K562 (cell line): ENCODE measurements around the gene BIRC5. TPM values are rescaled to one million over a fixed set of nuclear protein-coding genes. Genes with fewer than 3 reads are reported as not detected.

Experiments used
- ADNP ChIP-seq: fragments of 200-800 bp; sonication (Bioruptor generic); IDR thresholded peaks from 2 replicates; pipeline ENCODE4 v1.6.1; 2016; ENCODE audit warnings: missing genetic modification characterization, missing compliant biosample characterization
- C11orf30 ChIP-seq: fragments of 450-650 bp; IDR thresholded peaks from 2 replicates; pipeline ENCODE4 v1.6.1; 2016; ENCODE audit warnings: low read depth, mild to moderate bottlenecking
- CCNT2 ChIP-seq: IDR thresholded peaks from 2 replicates; pipeline ENCODE4 v1.6.1; 2011; ENCODE audit warnings: borderline replicate concordance, low read depth, mild to moderate bottlenecking, moderate library complexity, mixed read lengths, low read length; ENCODE audit not compliant: insufficient read length; ENCODE audit errors: extremely low read depth
- FOXA1 ChIP-seq: fragments of 450-650 bp; IDR thresholded peaks from 2 replicates; pipeline ENCODE4 v1.6.1; 2016; ENCODE audit warnings: mild to moderate bottlenecking, borderline replicate concordance
- FOXJ2 ChIP-seq: fragments of 200-800 bp; sonication (Bioruptor generic); IDR thresholded peaks from 2 replicates; pipeline ENCODE4 v1.6.1; 2016; ENCODE audit warnings: missing genetic modification characterization, missing compliant biosample characterization
- GTF2F1 ChIP-seq: IDR thresholded peaks from 2 replicates; pipeline ENCODE4 v1.6.1; 2011; ENCODE audit warnings: low read depth, low read length, improper control_type of control experiment
- HDAC3 ChIP-seq: fragments of 450-650 bp; IDR thresholded peaks from 2 replicates; pipeline ENCODE4 v1.6.1; 2018; ENCODE audit warnings: borderline replicate concordance, mild to moderate bottlenecking, moderate library complexity; ENCODE audit not compliant: partially characterized antibody
- IRF2 ChIP-seq: sonication (generic); formaldehyde crosslinking; IDR thresholded peaks from 2 replicates; pipeline ENCODE4 v1.8.1; 2022; ENCODE audit warnings: mild to moderate bottlenecking, missing genetic modification reagents
- JUND ChIP-seq, 2 experiments: IDR thresholded peaks; 2 replicates in 1 of 2; 3 replicates in 1 of 2; pipeline ENCODE4 v1.6.1; 2011; ENCODE audit warnings: borderline replicate concordance in 2 of 2, low read depth in 2 of 2, low read length in 2 of 2, improper control_type of control experiment in 1 of 2, missing biosample characterization in 1 of 2, missing genetic modification characterization in 1 of 2, missing genetic modification reagents in 1 of 2
- MTA2 ChIP-seq: fragments of 450-650 bp; IDR thresholded peaks from 2 replicates; pipeline ENCODE4 v1.6.1; 2016; ENCODE audit warnings: low read depth
- NFIC ChIP-seq: fragments of 450-650 bp; IDR thresholded peaks from 2 replicates; pipeline ENCODE4 v1.6.1; 2017; ENCODE audit warnings: mild to moderate bottlenecking, inconsistent platforms
- OTX1 ChIP-seq: fragments of 450-650 bp; formaldehyde crosslinking; IDR thresholded peaks from 2 replicates; pipeline ENCODE4 v1.4.0; 2022; ENCODE audit warnings: mild to moderate bottlenecking
- PHB ChIP-seq: fragments of 250-450 bp; sonication (Bioruptor Pico); IDR thresholded peaks from 2 replicates; pipeline ENCODE4 v1.5.0; 2021
- SMAD1 ChIP-seq: fragments of 150-350 bp; IDR thresholded peaks from 2 replicates; pipeline ENCODE4 v1.6.1; 2014; ENCODE audit warnings: low read length, low read depth; ENCODE audit not compliant: partially characterized antibody
- SMAD4 ChIP-seq: fragments of 250-450 bp; sonication (Bioruptor Pico); conservative IDR thresholded peaks from 2 replicates; pipeline ENCODE4 v1.8.0; 2021; ENCODE audit warnings: inconsistent platforms, mild to moderate bottlenecking, moderate library complexity
- TAF1 ChIP-seq: IDR thresholded peaks from 2 replicates; pipeline ENCODE4 v1.6.1; 2011; ENCODE audit warnings: mild to moderate bottlenecking, low read length, moderate library complexity; ENCODE audit not compliant: insufficient read depth, control insufficient read depth, severe bottlenecking; ENCODE audit errors: extremely low read depth
- TFAM ChIP-seq: fragments of 250-450 bp; sonication (Bioruptor Pico); conservative IDR thresholded peaks from 2 replicates; pipeline ENCODE4 v1.5.0; 2021; ENCODE audit warnings: mild to moderate bottlenecking, moderate library complexity
- THRA ChIP-seq: fragments of 450-650 bp; IDR thresholded peaks from 2 replicates; pipeline ENCODE4 v1.6.1; 2017; ENCODE audit warnings: mild to moderate bottlenecking, moderate library complexity
- ZBTB43 ChIP-seq: sonication (generic); formaldehyde crosslinking; IDR thresholded peaks from 2 replicates; pipeline ENCODE4 v1.8.0; 2023; ENCODE audit warnings: mild to moderate bottlenecking, missing genetic modification reagents
- ZBTB5 ChIP-seq: fragments of 450-650 bp; IDR thresholded peaks from 2 replicates; pipeline ENCODE4 v1.6.1; 2017; ENCODE audit warnings: antibody characterized with exemption
- ZNF668 ChIP-seq: fragments of 250-450 bp; sonication (Bioruptor Pico); IDR thresholded peaks from 2 replicates; pipeline ENCODE4 v1.8.0; 2022; ENCODE audit warnings: mild to moderate bottlenecking, inconsistent platforms
- ZNF77 ChIP-seq: fragments of 250-450 bp; sonication (Bioruptor Pico); IDR thresholded peaks from 2 replicates; pipeline ENCODE4 v1.5.0; 2020
- polyA plus RNA-seq, 8 experiments: library from polyadenylated mRNA; depleted of rRNA in 4 of 8; stranded (reverse) in 5 of 8; unstranded in 3 of 8; fragments of >200 nt; fragmentation: Nextera tagmentation in 2 of 8; fragmentation: Illumina TruSeq in 1 of 8; extraction: Ambion mirVana in 2 of 8; extraction: Trizol in 1 of 8; gene quantifications; 2 replicates each; pipeline versions ENCODE4 v1.2.1 to v1.2.3, GENCODE V29; 2011 to 2014; ENCODE audit warnings: inconsistent platforms in 1 of 8, missing spikeins in 1 of 8
- total RNA-seq, 7 experiments: library from RNA; depleted of rRNA in 6 of 7; stranded (reverse); fragments of >200 nt in 6 of 7; fragmentation: Illumina TruSeq in 2 of 7; extraction: Trizol in 2 of 7; gene quantifications; 2 replicates each; pipeline versions ENCODE4 v1.2.1 to v1.2.3, GENCODE V29; 2011 to 2021; ENCODE audit warnings: low replicate concordance in 1 of 7
- TF ChIP-seq, protein P1 (sequence below): fragments of 250-450 bp; sonication (Bioruptor Pico); IDR thresholded peaks from 2 replicates; pipeline ENCODE4 v1.8.0; 2022; ENCODE audit warnings: inconsistent platforms, mild to moderate bottlenecking, moderate library complexity, borderline replicate concordance

The BIRC5 gene
- total and polyA plus RNA-seq, 9 of the 15 experiments (the other 6 are each of a cell fraction or from before 2014, with no cell fraction given): 64.4 to 140 (median 101) TPM

GRCh38 chr17:78263063-78263735, 49.1 kb downstream of the BIRC5 start (continued):
- TF ChIP-seq ZBTB5 (no peak), FOXA1 (no peak), JUND (IDR thresholded peaks at IDR 0.05; ENCODE audit: borderline replicate concordance, low read depth, low read length) (peak; percentile 66), JUND (tag; IDR thresholded peaks at IDR 0.05; ENCODE audit: borderline replicate concordance, low read depth, low read length) (peak; percentile 81; the same call in 1 of the 3 replicates), GTF2F1 (0 out of 2 replicates have a peak, but pooled peaks have one; percentile 20), SMAD1 (no peak), HDAC3 (no peak), C11orf30 (no peak), CCNT2 (peak; percentile 29), NFIC (peak; percentile 40), PHB (CRISPR knock-in tag) (no peak), ADNP (no peak), MTA2 (no peak), FOXJ2 (tag) (no peak), ZNF668 (CRISPR knock-in tag) (peak; percentile 65; the same call in 1 of the 2 replicates), THRA (no peak), IRF2 (CRISPR knock-in tag) (no peak), OTX1 (CRISPR knock-in tag) (no peak), SMAD4 (CRISPR knock-in tag) (peak; percentile 89), ZNF77 (CRISPR knock-in tag) (no peak), TFAM (CRISPR knock-in tag) (no peak), ZBTB43 (CRISPR knock-in tag) (no peak), TAF1 (peak; percentile 55)
- TF ChIP-seq, protein P1, sequence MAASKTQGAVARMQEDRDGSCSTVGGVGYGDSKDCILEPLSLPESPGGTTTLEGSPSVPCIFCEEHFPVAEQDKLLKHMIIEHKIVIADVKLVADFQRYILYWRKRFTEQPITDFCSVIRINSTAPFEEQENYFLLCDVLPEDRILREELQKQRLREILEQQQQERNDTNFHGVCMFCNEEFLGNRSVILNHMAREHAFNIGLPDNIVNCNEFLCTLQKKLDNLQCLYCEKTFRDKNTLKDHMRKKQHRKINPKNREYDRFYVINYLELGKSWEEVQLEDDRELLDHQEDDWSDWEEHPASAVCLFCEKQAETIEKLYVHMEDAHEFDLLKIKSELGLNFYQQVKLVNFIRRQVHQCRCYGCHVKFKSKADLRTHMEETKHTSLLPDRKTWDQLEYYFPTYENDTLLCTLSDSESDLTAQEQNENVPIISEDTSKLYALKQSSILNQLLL (CRISPR knock-in tag): no peak
